HG02571 (cell line): ENCODE data around the gene CDC16.
"Not testable (repeated sequence)": the region's sequence is repeated elsewhere in the genome, so short reads cannot be mapped to it uniquely, and the experiment has no call there.

Experiments
- ATAC-seq: cut with Tn5 transposase; IDR thresholded peaks from one replicate; pipeline ENCODE4 v1.9.1; 2021; ENCODE audit warnings: mild to moderate bottlenecking, moderate library complexity; ENCODE audit not compliant: unreplicated experiment

CDC16 gene

GRCh38 chr13:114234645-114235421 lies at the start of gene CDC16:
CDC16 (plus strand) TSS chr13:114234897; CDS start chr13:114235085, 188 bp downstream.
- ATAC-seq: peak; percentile 87

- ATAC-seq: no peak
These were observed 49.3 kb upstream of the CDC16 start for GRCh38 chr13:114185182-114185971.

- ATAC-seq: no peak
These were observed 39.8 kb upstream of the CDC16 start for GRCh38 chr13:114194853-114195252.

- no peak for ATAC-seq
These were observed 38.1 kb upstream of the CDC16 start for GRCh38 chr13:114196629-114197028.

- no peak for ATAC-seq
These were observed 36.1 kb upstream of the CDC16 start for GRCh38 chr13:114198556-114198955.

- not testable (repeated sequence) for ATAC-seq
These were observed 35.2 kb upstream of the CDC16 start for GRCh38 chr13:114199526-114199925.

GRCh38 chr13:114199954-114200353 lies 34.7 kb upstream of the CDC16 start:
- ATAC-seq: no peak

- no peak for ATAC-seq
These were observed 34.2 kb upstream of the CDC16 start for GRCh38 chr13:114200399-114200911.

- no peak for ATAC-seq
These were observed 32.1 kb upstream of the CDC16 start for GRCh38 chr13:114202581-114202980.

GRCh38 chr13:114203536-114203935 lies 31.2 kb upstream of the CDC16 start:
- no peak for ATAC-seq

GRCh38 chr13:114204894-114205293 lies 29.8 kb upstream of the CDC16 start:
- no peak for ATAC-seq

GRCh38 chr13:114208134-114208533 lies 26.6 kb upstream of the CDC16 start:
- no peak for ATAC-seq

- ATAC-seq: no peak
These were observed 23.1 kb upstream of the CDC16 start for GRCh38 chr13:114211446-114212157.

GRCh38 chr13:114212158-114212495 lies 22.6 kb upstream of the CDC16 start:
- ATAC-seq: no peak

- ATAC-seq: no peak
These were observed 20.7 kb upstream of the CDC16 start for GRCh38 chr13:114213980-114214379.

GRCh38 chr13:114219392-114219791 lies 15.3 kb upstream of the CDC16 start:
- ATAC-seq: no peak

- ATAC-seq: no peak
These were observed 12.2 kb upstream of the CDC16 start for GRCh38 chr13:114222461-114222968.

- ATAC-seq: no peak
These were observed 10.5 kb upstream of the CDC16 start for GRCh38 chr13:114224201-114224600.

- no peak for ATAC-seq
These were observed 9.1 kb upstream of the CDC16 start for GRCh38 chr13:114225610-114226009.

- peak; percentile 18 for ATAC-seq
These were observed 8.6 kb upstream of the CDC16 start for GRCh38 chr13:114226088-114226487.

- peak; percentile 64 for ATAC-seq
These were observed 7.9 kb upstream of the CDC16 start for GRCh38 chr13:114226699-114227323.
